Limb (tissue), 2 donors: Measurements from ENCODE around the gene ZNF221.
A peak's percentile ranks its signal among the peaks of the same experiment; 100 is the strongest.

ENCODE experiments used
- DNase-seq, 2 donors: peaks; one replicate each; pipeline ENCODE4 v3.0.0-alpha.2; 2016; ENCODE audit errors: extremely low spot score in 2 of 2

The ZNF221 gene

GRCh38 chr19:43957891-43958290 lies 6.9 kb downstream of the ZNF221 start:
- DNase-seq: no peak

GRCh38 chr19:43960411-43960810 lies 9.4 kb downstream of the ZNF221 start:
- no peak for DNase-seq

- no peak for DNase-seq
These were observed 15.2 kb downstream of the ZNF221 start for GRCh38 chr19:43966079-43966694.

GRCh38 chr19:43976732-43977131 lies 25.7 kb downstream of the ZNF221 start:
- no peak for DNase-seq

- DNase-seq: no peak
These were observed 32.5 kb downstream of the ZNF221 start for GRCh38 chr19:43983544-43983911.

- peak; percentile 91 to 95 for DNase-seq
These were observed 33.1 kb downstream of the ZNF221 start, which contains the start of gene ZNF155 for GRCh38 chr19:43983912-43984686. TSS of gene ZNF155 (plus strand) at chr19:43984188. CDS start at chr19:43988544, 4,356 bp downstream.

- DNase-seq: peak in 1 of 2 donors; percentile 35
These were observed 33.6 kb downstream of the ZNF221 start for GRCh38 chr19:43984687-43985000.

GRCh38 chr19:43997631-43998290 lies 46.7 kb downstream of the ZNF221 start:
- DNase-seq: no peak

- DNase-seq: no peak
These were observed 51.2 kb downstream of the ZNF221 start for GRCh38 chr19:44002212-44002565.

- DNase-seq: peak; percentile 91 to 96
These were observed 51.8 kb downstream of the ZNF221 start, which contains the start of gene ZNF230 for GRCh38 chr19:44002566-44003460. TSS of gene ZNF230 (plus strand) at chr19:44002957. CDS start at chr19:44007079, 4,122 bp downstream.

- no peak for DNase-seq
These were observed 52.5 kb downstream of the ZNF221 start for GRCh38 chr19:44003461-44004009.

GRCh38 chr19:44005973-44006372 lies 54.9 kb downstream of the ZNF221 start:
- no peak for DNase-seq

- no peak for DNase-seq
These were observed 56.4 kb downstream of the ZNF221 start for GRCh38 chr19:44007473-44007872.

GRCh38 chr19:44010468-44010867 lies 59.4 kb downstream of the ZNF221 start:
- DNase-seq: no peak
